Measurements from ENCODE around the gene APBA2.

The APBA2 gene

GRCh38 chr15:28904541-28905315 lies 19.0 kb downstream of the APBA2 start:
- TF ChIP-seq CTCF (IDR thresholded peaks at IDR 0.05; ENCODE audit: low read depth, low read length) = no peak
- DNase-seq = no peak
- H3K9me3 ChIP-seq = no peaks in the 10 kb centered on the region
- H3K36me3 ChIP-seq = no peaks in the 10 kb centered on the region
- H3K4me1 ChIP-seq = no peaks in the 10 kb centered on the region; the same call in none of the 2 replicates
- no peaks in the 10 kb centered on the region for H3K27me3 ChIP-seq
- H3K4me3 ChIP-seq (ENCODE audit: low read depth, low read length) = no peak overlapping the region

- Histone ChIP-seq H3K36me3 (no peaks in the 10 kb centered on the region), H3K27me3 (no peaks in the 10 kb centered on the region), H3K4me1 (peaks cover 8% of the 10 kb centered on the region), H3K4me3 (ENCODE audit: low read depth, low read length) (no peak overlapping the region), H3K9me3 (no peaks in the 10 kb centered on the region)
- no peak for DNase-seq
- no peak for TF ChIP-seq CTCF (IDR thresholded peaks at IDR 0.05; ENCODE audit: low read depth, low read length)
Observed at GRCh38 chr15:28907338-28907960, 21.7 kb downstream of the APBA2 start.

GRCh38 chr15:28909958-28910500 lies 24.3 kb downstream of the APBA2 start:
- Histone ChIP-seq H3K27me3 (no peaks in the 10 kb centered on the region), H3K4me3 (ENCODE audit: low read depth, low read length) (no peak overlapping the region), H3K36me3 (no peaks in the 10 kb centered on the region), H3K9me3 (no peaks in the 10 kb centered on the region), H3K4me1 (peaks cover 27% of the 10 kb centered on the region)
- no peak for DNase-seq
- no peak for TF ChIP-seq CTCF (IDR thresholded peaks at IDR 0.05; ENCODE audit: low read depth, low read length)

GRCh38 chr15:28911310-28911931 lies 25.6 kb downstream of the APBA2 start:
- Histone ChIP-seq H3K9me3 (no peaks in the 10 kb centered on the region), H3K4me1 (peaks cover 27% of the 10 kb centered on the region), H3K27me3 (no peaks in the 10 kb centered on the region), H3K4me3 (ENCODE audit: low read depth, low read length) (peak overlapping the region; percentile 13), H3K36me3 (no peaks in the 10 kb centered on the region)
- peak; percentile 65 for DNase-seq
- TF ChIP-seq CTCF (IDR thresholded peaks at IDR 0.05; ENCODE audit: low read depth, low read length) = no peak

- TF ChIP-seq CTCF (IDR thresholded peaks at IDR 0.05; ENCODE audit: low read depth, low read length) = no peak
- Histone ChIP-seq H3K9me3 (no peaks in the 10 kb centered on the region), H3K4me3 (ENCODE audit: low read depth, low read length) (peak overlapping the region; percentile 13), H3K36me3 (no peaks in the 10 kb centered on the region), H3K27me3 (no peaks in the 10 kb centered on the region), H3K4me1 (peaks cover 27% of the 10 kb centered on the region)
- peak; percentile 73 for DNase-seq
Observed at GRCh38 chr15:28912422-28912821, 26.6 kb downstream of the APBA2 start.

All from BE2C (cell line).